Astrocyte (in vitro differentiated cells and primary cell): ENCODE results near the gene PCMT1.

Experiments used
- CTCF ChIP-seq: IDR thresholded peaks from 2 replicates; pipeline ENCODE4 v1.5.1; 2011; ENCODE audit warnings: low read depth, mild to moderate bottlenecking, inconsistent platforms, low read length, moderate library complexity; ENCODE audit not compliant: insufficient read depth
- EZH2 ChIP-seq: IDR thresholded peaks from 2 replicates; pipeline ENCODE4 v1.6.1; 2012; ENCODE audit warnings: mild to moderate bottlenecking, low read length, inconsistent platforms; ENCODE audit not compliant: insufficient read depth

- TF ChIP-seq CTCF (peak; percentile 92), EZH2 (no peak)
Measured at GRCh38 chr6:149723771-149724417, 25.6 kb upstream of the PCMT1 start.
